Measurements from ENCODE around the gene CAMK2N2. TPM values are rescaled to one million over a fixed set of nuclear protein-coding genes. Genes with fewer than 3 reads are reported as not detected.

The CAMK2N2 gene
- total and polyA plus RNA-seq, 4 donors: 0.03 to 0.58 (median 0.17) TPM

GRCh38 chr3:184237211-184237610 lies 24.1 kb downstream of the CAMK2N2 start:
- H3K9me3 ChIP-seq (ENCODE audit: control insufficient read depth in 4 of 4, insufficient read depth in 3 of 4, low read length in 3 of 4): peaks cover 0 to 2% (median 0%) of the 10 kb centered on the region in 4 donors
- no peak for DNase-seq
- WGBS, 2 donors: 78 to 88% methylated on average over 7 of the region's 7 CpGs

GRCh38 chr3:184236636-184237035 lies 24.7 kb downstream of the CAMK2N2 start:
- Histone ChIP-seq H3K4me3 (no peak overlapping the region), H3K4me1 (ENCODE audit: control insufficient read depth in 5 of 5, insufficient read depth in 5 of 5, low read length in 5 of 5) (peaks cover 0 to 4% (median 0%) of the 10 kb centered on the region in 5 donors), H3K9me3 (ENCODE audit: control insufficient read depth in 4 of 4, insufficient read depth in 3 of 4, low read length in 3 of 4) (peaks cover 0 to 2% (median 0%) of the 10 kb centered on the region in 4 donors), H3K9ac (ENCODE audit: insufficient read depth in 1 of 2, low read length in 2 of 2) (no peak overlapping the region), H3K27me3 (ENCODE audit: control insufficient read depth in 3 of 3, insufficient read depth in 3 of 3, low read length in 2 of 3) (peaks cover 0 to 13% (median 12%) of the 10 kb centered on the region in 3 donors), H3K27ac (ENCODE audit: low read depth in 1 of 2, low read length in 1 of 2) (no peak overlapping the region), H3K36me3 (ENCODE audit: control insufficient read depth in 4 of 4, insufficient read depth in 4 of 4, low read length in 4 of 4) (no peaks in the 10 kb centered on the region)
- ATAC-seq (ENCODE audit: insufficient read depth, low FRiP score) (no peak), DNase-seq (no peak)
- WGBS, 2 donors: 77 to 80% methylated on average over 2 to 3 of the region's 3 CpGs
- TF ChIP-seq CTCF (IDR thresholded peaks at IDR 0.05; ENCODE audit: control extremely low read depth, extremely low read depth): no peak

More at GRCh38 chr3:184237211-184237610, 24.1 kb downstream of the CAMK2N2 start:
- Histone ChIP-seq H3K9ac (ENCODE audit: insufficient read depth in 1 of 2, low read length in 2 of 2) (no peak overlapping the region), H3K4me1 (ENCODE audit: control insufficient read depth in 5 of 5, insufficient read depth in 5 of 5, low read length in 5 of 5) (peaks cover 0 to 7% (median 0%) of the 10 kb centered on the region in 5 donors), H3K4me3 (no peak overlapping the region), H3K36me3 (ENCODE audit: control insufficient read depth in 4 of 4, insufficient read depth in 4 of 4, low read length in 4 of 4) (no peaks in the 10 kb centered on the region), H3K27me3 (ENCODE audit: control insufficient read depth in 3 of 3, insufficient read depth in 3 of 3, low read length in 2 of 3) (peaks cover 0 to 7% (median 7%) of the 10 kb centered on the region in 3 donors), H3K27ac (ENCODE audit: low read depth in 1 of 2, low read length in 1 of 2) (no peak overlapping the region)
- TF ChIP-seq CTCF (IDR thresholded peaks at IDR 0.05; ENCODE audit: control extremely low read depth, extremely low read depth): no peak
- ATAC-seq (ENCODE audit: insufficient read depth, low FRiP score): no peak

GRCh38 chr3:184236033-184236410 lies 25.3 kb downstream of the CAMK2N2 start:
- H3K36me3 ChIP-seq (ENCODE audit: control insufficient read depth in 4 of 4, insufficient read depth in 4 of 4, low read length in 4 of 4): no peaks in the 10 kb centered on the region
- ATAC-seq (ENCODE audit: insufficient read depth, low FRiP score): no peak
- TF ChIP-seq CTCF (IDR thresholded peaks at IDR 0.05; ENCODE audit: control extremely low read depth, extremely low read depth): no peak
- 62 to 75% methylated on average over 14 of the region's 14 CpGs for WGBS, 2 donors
- H3K27ac ChIP-seq (ENCODE audit: low read depth in 1 of 2, low read length in 1 of 2): no peak overlapping the region
- no peak for DNase-seq
- no peaks in the 10 kb centered on the region for H3K4me1 ChIP-seq (ENCODE audit: control insufficient read depth in 5 of 5, insufficient read depth in 5 of 5, low read length in 5 of 5)
- no peak overlapping the region for H3K4me3 ChIP-seq
- H3K27me3 ChIP-seq (ENCODE audit: control insufficient read depth in 3 of 3, insufficient read depth in 3 of 3, low read length in 2 of 3): peaks cover 0 to 19% (median 18%) of the 10 kb centered on the region in 3 donors
- peaks cover 0 to 2% (median 0%) of the 10 kb centered on the region in 4 donors for H3K9me3 ChIP-seq (ENCODE audit: control insufficient read depth in 4 of 4, insufficient read depth in 3 of 4, low read length in 3 of 4)
- H3K9ac ChIP-seq (ENCODE audit: insufficient read depth in 1 of 2, low read length in 2 of 2): no peak overlapping the region

All from lung (tissue), 12 donors.